CD4-positive, alpha-beta T cell treated with Interleukin-6 at 100 ng/mL for 8 hours (primary cell): ENCODE measurements around the gene SHMT1.
A peak's percentile ranks its signal among the peaks of the same experiment; 100 is the strongest.
"Not testable (repeated sequence)": the region's sequence is repeated elsewhere in the genome, so short reads cannot be mapped to it uniquely, and the experiment has no call there.

Experiments
- DNase-seq: peaks from one replicate; pipeline ENCODE4 v3.0.0-alpha.2; 2020; ENCODE audit warnings: mixed read lengths, low spot score

Gene SHMT1

GRCh38 chr17:18324140-18325050 is 39.0 kb downstream of the SHMT1 start:
- DNase-seq: no peak

GRCh38 chr17:18323507-18324139 is 39.7 kb downstream of the SHMT1 start:
- no peak for DNase-seq

DNA sequence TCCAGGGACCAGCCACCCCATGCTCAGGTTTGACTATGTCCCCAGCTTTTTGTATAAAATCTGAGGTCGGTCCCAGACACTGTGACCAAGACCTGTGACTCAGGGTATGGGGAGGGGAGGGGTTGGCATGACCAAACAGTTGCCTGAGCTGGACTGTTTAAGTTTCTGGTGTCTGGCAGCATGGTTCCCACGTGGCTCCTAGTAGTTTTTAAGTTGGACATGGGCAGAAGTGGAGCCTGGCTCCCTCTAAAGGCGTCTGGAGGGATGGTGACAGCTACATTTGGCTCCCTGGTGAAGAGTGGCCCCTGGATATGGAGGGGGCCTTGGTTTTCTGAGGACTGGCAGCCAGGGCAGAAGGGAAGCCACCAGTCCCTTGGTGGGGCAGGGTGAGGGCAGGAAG is 40.3 kb downstream of the SHMT1 start:
- DNase-seq: no peak

GRCh38 chr17:18322522-18322921 is 40.8 kb downstream of the SHMT1 start:
- no peak for DNase-seq

- no peak for DNase-seq
These were observed 42.0 kb downstream of the SHMT1 start for GRCh38 chr17:18321309-18321708.

GRCh38 chr17:18320301-18320700 is 43.0 kb downstream of the SHMT1 start:
- no peak for DNase-seq

GRCh38 chr17:18319604-18320256 is 43.6 kb downstream of the SHMT1 start:
- no peak for DNase-seq

- no peak for DNase-seq
These were observed 44.4 kb downstream of the SHMT1 start for GRCh38 chr17:18318771-18319450.

DNA sequence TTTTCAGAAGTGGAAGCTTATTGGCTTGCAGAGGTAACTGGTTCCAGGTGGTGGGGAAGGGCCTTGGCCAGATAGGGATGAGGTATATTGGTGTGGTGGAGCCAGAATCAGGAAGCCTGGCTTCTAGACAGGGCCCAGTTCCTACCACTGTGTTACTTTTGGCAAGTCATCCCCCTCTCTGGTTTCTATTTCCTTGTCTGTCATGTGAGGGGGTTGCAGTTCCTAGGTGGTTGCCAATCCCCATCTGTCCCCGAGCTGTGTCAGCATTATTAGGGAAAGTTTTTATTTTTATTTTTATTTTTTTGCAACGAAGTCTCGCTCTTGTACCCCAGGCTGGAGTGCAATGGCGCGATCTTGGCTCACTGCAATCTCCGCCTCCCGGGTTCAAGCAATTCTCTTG is 45.2 kb downstream of the SHMT1 start:
- DNase-seq: no peak

- DNase-seq: no peak
These were observed 47.4 kb downstream of the SHMT1 start for GRCh38 chr17:18315961-18316360.

GRCh38 chr17:18315562-18315922 is 47.8 kb downstream of the SHMT1 start:
- peak; percentile 18 for DNase-seq

- DNase-seq: peak; percentile 98
These were observed 48.4 kb downstream of the SHMT1 start, which contains the start of the genes SMCR8 and TOP3A for GRCh38 chr17:18314731-18315561. TSS of gene SMCR8 (plus strand) at chr17:18315293. CDS start at chr17:18315790, 497 bp downstream. TSS of gene TOP3A (minus strand) at chr17:18314994. CDS start at chr17:18314778, 216 bp downstream.

- DNase-seq: peak; percentile 10
These were observed 49.2 kb downstream of the SHMT1 start for GRCh38 chr17:18314059-18314730.

DNA sequence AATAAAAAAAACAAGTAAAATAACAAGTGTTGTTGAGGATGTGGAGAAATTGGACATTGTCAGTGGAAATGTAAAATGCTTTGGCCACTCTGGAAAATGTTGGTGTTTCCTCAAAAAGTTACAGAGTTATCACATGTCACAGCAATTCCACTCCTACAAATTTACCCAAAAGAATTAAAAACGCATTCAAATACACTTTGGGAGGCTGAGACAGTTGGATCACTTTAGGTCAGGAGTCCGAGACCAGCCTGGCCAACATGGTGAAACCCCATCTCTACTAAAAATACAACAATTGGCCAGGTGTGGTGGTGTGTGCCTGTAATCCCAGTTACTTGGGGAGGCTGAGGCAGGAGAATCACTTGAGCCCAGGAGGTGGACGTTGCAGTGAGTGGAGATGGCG is 54.1 kb downstream of the SHMT1 start:
- no peak for DNase-seq

DNA sequence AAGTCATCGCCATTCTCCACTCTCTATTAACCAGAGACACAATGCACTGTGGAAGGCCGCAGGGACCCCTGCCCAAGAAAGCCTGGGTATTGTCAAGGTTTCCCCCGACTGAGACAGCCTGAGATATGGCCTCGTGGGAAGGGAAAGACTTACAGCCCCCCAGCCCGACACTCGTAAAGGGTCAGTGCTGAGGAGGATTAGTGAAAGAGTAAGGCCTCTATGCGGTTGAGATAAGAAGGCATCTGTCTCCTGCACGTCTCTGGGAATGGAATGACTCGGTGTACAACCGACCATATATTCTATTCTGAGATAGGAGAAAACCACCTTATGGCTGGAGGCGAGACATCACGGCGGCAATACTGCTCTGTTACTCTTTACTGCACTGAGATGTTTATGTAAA is 60.1 kb downstream of the SHMT1 start:
- DNase-seq: not testable (repeated sequence)

- no peak for DNase-seq
These were observed 62.4 kb downstream of the SHMT1 start for GRCh38 chr17:18300725-18301480.

DNA sequence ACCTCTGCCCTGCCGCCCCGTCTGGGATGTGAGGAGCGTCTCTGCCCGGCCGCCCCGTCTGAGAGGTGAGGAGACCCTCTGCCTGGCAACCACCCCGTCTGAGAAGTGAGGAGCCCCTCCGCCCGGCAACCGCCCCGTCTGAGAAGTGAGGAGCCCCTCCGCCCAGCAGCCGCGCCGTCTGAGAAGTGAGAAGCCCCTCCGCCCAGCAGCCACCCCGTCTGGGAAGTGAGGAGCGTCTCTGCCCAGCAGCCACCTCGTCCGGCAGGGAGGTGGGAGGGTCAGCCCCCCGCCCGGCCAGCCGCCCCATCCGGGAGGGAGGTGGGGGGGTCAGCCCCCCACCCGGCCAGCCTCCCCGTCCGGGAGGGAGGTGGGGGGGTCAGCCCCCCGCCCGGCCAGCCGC is 65.3 kb downstream of the SHMT1 start:
- DNase-seq: not testable (repeated sequence)

GRCh38 chr17:18291718-18292540 is 71.4 kb downstream of the SHMT1 start:
- DNase-seq: no peak

GRCh38 chr17:18285296-18285695 is 78.1 kb downstream of the SHMT1 start:
- no peak for DNase-seq
